ENCODE data around the gene FCN3. TPM values are rescaled to one million over a fixed set of nuclear protein-coding genes. Genes with fewer than 3 reads are reported as not detected.

Gene FCN3
- total RNA-seq, 1 donor from 2014 or later = 13.2 TPM

DNA sequence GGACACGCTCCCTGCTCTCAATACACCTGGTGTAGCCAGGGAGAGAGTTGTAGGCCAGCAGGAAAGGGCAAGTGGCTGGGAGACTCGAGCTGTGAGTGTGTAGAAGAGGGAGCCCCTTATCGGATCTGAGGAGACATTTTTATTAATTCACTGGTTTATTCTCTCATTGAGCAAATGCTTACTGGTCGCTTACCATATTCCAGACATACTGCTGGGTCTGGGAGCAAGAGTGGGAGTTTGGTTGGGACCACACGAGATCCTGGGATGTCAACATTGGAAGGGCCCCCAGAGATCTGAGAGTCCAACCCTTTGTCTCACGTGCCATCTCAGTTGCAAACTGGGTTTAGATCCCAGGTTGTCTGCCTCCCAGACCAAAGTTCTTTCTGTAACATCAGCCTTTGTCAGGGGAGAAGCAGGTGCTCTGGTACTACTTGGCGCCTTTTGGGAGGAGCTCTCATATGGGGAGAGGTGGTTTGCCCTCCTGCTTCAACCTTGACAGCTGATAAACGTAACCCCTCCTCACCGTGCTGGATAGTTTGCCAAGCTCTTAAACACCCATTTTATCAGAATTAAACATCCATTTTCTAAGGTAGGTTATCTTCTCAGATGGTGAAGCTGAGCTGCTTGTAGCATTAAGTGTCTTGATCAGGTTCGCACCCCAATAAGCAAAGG is 51.9 kb downstream of the FCN3 start:
- Histone ChIP-seq H3K9me3 (no peaks in the 10 kb centered on the region), H3K27me3 (no peaks in the 10 kb centered on the region), H3K27ac (peak overlapping the region; percentile 89 to 95), H3K4me3 (peak overlapping the region; percentile 85 to 97), H3K4me1 (peaks cover 0 to 12% of the 10 kb centered on the region in 2 donors), H3K36me3 (peaks cover 11 to 25% of the 10 kb centered on the region in 2 donors)
- intact Hi-C loops (cut with DNase I) = loop anchor here (1.0 kb wide), 1 partner anchor 43 kb away; no protein-coding TSS in a partner anchor
- TF ChIP-seq, protein P1, sequence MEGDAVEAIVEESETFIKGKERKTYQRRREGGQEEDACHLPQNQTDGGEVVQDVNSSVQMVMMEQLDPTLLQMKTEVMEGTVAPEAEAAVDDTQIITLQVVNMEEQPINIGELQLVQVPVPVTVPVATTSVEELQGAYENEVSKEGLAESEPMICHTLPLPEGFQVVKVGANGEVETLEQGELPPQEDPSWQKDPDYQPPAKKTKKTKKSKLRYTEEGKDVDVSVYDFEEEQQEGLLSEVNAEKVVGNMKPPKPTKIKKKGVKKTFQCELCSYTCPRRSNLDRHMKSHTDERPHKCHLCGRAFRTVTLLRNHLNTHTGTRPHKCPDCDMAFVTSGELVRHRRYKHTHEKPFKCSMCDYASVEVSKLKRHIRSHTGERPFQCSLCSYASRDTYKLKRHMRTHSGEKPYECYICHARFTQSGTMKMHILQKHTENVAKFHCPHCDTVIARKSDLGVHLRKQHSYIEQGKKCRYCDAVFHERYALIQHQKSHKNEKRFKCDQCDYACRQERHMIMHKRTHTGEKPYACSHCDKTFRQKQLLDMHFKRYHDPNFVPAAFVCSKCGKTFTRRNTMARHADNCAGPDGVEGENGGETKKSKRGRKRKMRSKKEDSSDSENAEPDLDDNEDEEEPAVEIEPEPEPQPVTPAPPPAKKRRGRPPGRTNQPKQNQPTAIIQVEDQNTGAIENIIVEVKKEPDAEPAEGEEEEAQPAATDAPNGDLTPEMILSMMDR (IDR thresholded peaks at IDR 0.05) = no peak
- no peak for DNase-seq (ENCODE audit: low spot score in 2 of 2)

DNA sequence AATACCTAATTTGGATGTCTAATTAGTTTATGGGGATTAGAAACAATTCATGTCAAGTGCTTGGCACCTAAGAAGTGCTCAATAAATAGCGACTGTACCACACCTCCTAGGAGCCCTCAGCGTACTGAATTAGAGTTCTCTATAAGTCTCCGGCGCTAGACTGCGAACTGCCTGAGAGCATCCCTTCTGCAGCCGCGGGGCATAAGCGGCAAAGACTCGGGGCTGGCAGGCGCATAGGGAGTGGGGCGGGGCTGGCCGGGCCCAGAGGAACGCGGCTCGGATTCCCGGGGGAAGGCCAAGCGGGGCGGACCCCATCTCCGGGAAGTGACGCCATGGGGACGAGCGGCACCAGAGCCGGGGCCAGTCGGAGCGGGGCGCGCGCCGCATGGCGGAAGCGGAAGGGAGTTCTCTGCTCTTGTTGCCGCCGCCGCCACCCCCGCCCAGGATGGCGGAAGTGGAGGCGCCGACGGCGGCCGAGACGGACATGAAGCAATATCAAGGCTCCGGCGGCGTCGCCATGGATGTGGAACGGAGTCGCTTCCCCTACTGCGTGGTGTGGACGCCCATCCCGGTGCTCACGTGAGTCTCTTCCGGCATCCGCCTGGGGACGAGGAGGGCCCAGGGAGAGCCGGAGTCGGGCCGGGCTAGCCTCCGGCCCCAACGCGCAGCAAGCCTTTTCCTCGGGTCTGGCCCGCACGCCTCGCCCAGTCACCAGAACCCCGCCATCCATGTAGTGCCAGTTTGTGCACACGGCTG is 52.6 kb downstream of the FCN3 start, which contains the start of gene TMEM222:
TMEM222 (plus strand) TSS at position 351 of the 756 bp plus-strand sequence; CDS start at position 386, 35 bp downstream.
- DNase-seq (ENCODE audit: low spot score in 2 of 2) = peak; percentile 88 to 98
- peak within 1 kb of the TSS; percentile 89 to 95 for H3K27ac ChIP-seq
- peaks cover 7 to 18% of the 10 kb centered on the region in 2 donors for H3K36me3 ChIP-seq
- peak within 1 kb of the TSS; percentile 85 to 97 for H3K4me3 ChIP-seq
- no peaks in the 10 kb centered on the region for H3K9me3 ChIP-seq
- H3K27me3 ChIP-seq = no peaks in the 10 kb centered on the region
- intact Hi-C loops (cut with DNase I) = loop anchor here (1.0 kb wide), 1 partner anchor 43 kb away; no protein-coding TSS in a partner anchor
- TF ChIP-seq, protein P1 (IDR thresholded peaks at IDR 0.05) = peak in 2 of 3 experiments; percentile 33 to 40
- peaks cover 0 to 12% of the 10 kb centered on the region in 2 donors for H3K4me1 ChIP-seq

Other genes starting within 250 kb of the FCN3 start
- gene SLC9A1, start 219.7 kb downstream of the FCN3 start, total RNA-seq = 22.0 TPM
- gene WDTC1, start 140.2 kb downstream of the FCN3 start, total RNA-seq = 36.2 TPM
- gene TMEM222, start 52.7 kb downstream of the FCN3 start, total RNA-seq = 28.6 TPM
- gene SYTL1, start 32.8 kb downstream of the FCN3 start, total RNA-seq = 0.21 TPM
- 164 TPM for gene MAP3K6, start 7.9 kb downstream of the FCN3 start, total RNA-seq
- gene CD164L2, start 8.5 kb upstream of the FCN3 start, total RNA-seq = not detected
- gene GPR3, start 17.8 kb upstream of the FCN3 start, total RNA-seq = 2.0 TPM
- gene WASF2, start 115.3 kb upstream of the FCN3 start, total RNA-seq = 70.4 TPM
- 205 TPM for gene AHDC1, start 229.3 kb upstream of the FCN3 start, total RNA-seq